K562 treated with DMSO at 1 percent for 12 hours (cell line): ENCODE results near the gene CRNN. TPM values are rescaled to one million over a fixed set of nuclear protein-coding genes. Genes with fewer than 3 reads are reported as not detected.

Experiments used
- total RNA-seq: library from RNA; unstranded; fragments of 300-600 nt; gene quantifications from 2 replicates; pipeline ENCODE4 v1.2.3, GENCODE V29; 2022; ENCODE audit not compliant: insufficient read depth

The CRNN gene
- not detected in 2 replicates for total RNA-seq

GRCh38 chr1:152413909-152414308 lies at the start of gene CRNN:
TSS of gene CRNN (minus strand) at chr1:152414263. CDS start at chr1:152412233, 2,030 bp downstream.

GRCh38 chr1:152359906-152360305 lies 54.2 kb downstream of the CRNN start, which contains the start of gene FLG2:
TSS of gene FLG2 (minus strand) at chr1:152360006. CDS start at chr1:152358884, 1,122 bp downstream.

Other genes starting within 250 kb of the CRNN start
- not detected in 2 replicates for gene HRNR, start 190.1 kb downstream of the CRNN start, total RNA-seq
- gene FLG, start 89.0 kb downstream of the CRNN start, total RNA-seq = not detected in 2 replicates
- not detected in 2 replicates for gene FLG2, start 54.3 kb downstream of the CRNN start, total RNA-seq
- gene LCE5A, start 96.5 kb upstream of the CRNN start, total RNA-seq = not detected in 2 replicates
- not detected in 2 replicates for gene CRCT1, start 100.2 kb upstream of the CRNN start, total RNA-seq
- gene LCE3E, start 152.5 kb upstream of the CRNN start, total RNA-seq = not detected in 2 replicates
- not detected in 2 replicates for gene LCE3D, start 166.3 kb upstream of the CRNN start, total RNA-seq
- not detected in 2 replicates for gene LCE3C, start 186.0 kb upstream of the CRNN start, total RNA-seq
- not detected in 2 replicates for gene LCE3B, start 199.5 kb upstream of the CRNN start, total RNA-seq
- not detected in 2 replicates for gene LCE3A, start 208.8 kb upstream of the CRNN start, total RNA-seq
- not detected in 2 replicates for gene LCE2D, start 249.1 kb upstream of the CRNN start, total RNA-seq